ENCODE measurements around the gene TM9SF3. TPM values are rescaled to one million over a fixed set of nuclear protein-coding genes. Genes with fewer than 3 reads are reported as not detected.

The TM9SF3 gene
- total RNA-seq, 4 donors from 2014 or later = 64.4 to 129 (median 95.8) TPM

- H3K4me1 ChIP-seq = peaks cover 0 to 35% (median 4%) of the 10 kb centered on the region in 4 donors
- no peaks in the 10 kb centered on the region for H3K27me3 ChIP-seq
- no peaks in the 10 kb centered on the region for H3K36me3 ChIP-seq
- DNase-seq = no peak
- no peaks in the 10 kb centered on the region for H3K9me3 ChIP-seq
- peak overlapping the region in 2 of 4 donors; percentile 68 to 82 for H3K27ac ChIP-seq
- no peak for TF ChIP-seq POLR2A (IDR thresholded peaks at IDR 0.05)
- no peak overlapping the region for H3K4me3 ChIP-seq
Observed at GRCh38 chr10:96609510-96609909, 22.7 kb upstream of the TM9SF3 start.

- TF ChIP-seq POLR2A (IDR thresholded peaks at IDR 0.05) (no peak), CTCF (IDR thresholded peaks at IDR 0.05) (no peak)
- H3K4me3 ChIP-seq = no peak overlapping the region
- H3K27me3 ChIP-seq = no peaks in the 10 kb centered on the region
- H3K36me3 ChIP-seq = no peaks in the 10 kb centered on the region
- H3K27ac ChIP-seq = no peak overlapping the region
- no peaks in the 10 kb centered on the region for H3K9me3 ChIP-seq
- no peak for DNase-seq
- peaks cover 0 to 28% (median 4%) of the 10 kb centered on the region in 4 donors for H3K4me1 ChIP-seq
Observed at GRCh38 chr10:96608805-96609204, 22.0 kb upstream of the TM9SF3 start.

GRCh38 chr10:96608262-96608661 is 21.4 kb upstream of the TM9SF3 start:
- H3K27me3 ChIP-seq = no peaks in the 10 kb centered on the region
- TF ChIP-seq POLR2A (IDR thresholded peaks at IDR 0.05) (no peak), CTCF (IDR thresholded peaks at IDR 0.05) (no peak)
- no peak overlapping the region for H3K4me3 ChIP-seq
- no peaks in the 10 kb centered on the region for H3K9me3 ChIP-seq
- DNase-seq = no peak
- no peaks in the 10 kb centered on the region for H3K36me3 ChIP-seq
- H3K4me1 ChIP-seq = peaks cover 0 to 24% (median 4%) of the 10 kb centered on the region in 4 donors
- H3K27ac ChIP-seq = no peak overlapping the region

- Histone ChIP-seq H3K4me1 (peaks cover 0 to 17% (median 4%) of the 10 kb centered on the region in 4 donors), H3K27me3 (no peaks in the 10 kb centered on the region), H3K4me3 (no peak overlapping the region), H3K9me3 (no peaks in the 10 kb centered on the region), H3K27ac (no peak overlapping the region), H3K36me3 (no peaks in the 10 kb centered on the region)
- no peak for DNase-seq
- TF ChIP-seq POLR2A (IDR thresholded peaks at IDR 0.05) (no peak), CTCF (IDR thresholded peaks at IDR 0.05) (no peak)
Observed at GRCh38 chr10:96606946-96607345, 20.1 kb upstream of the TM9SF3 start.

GRCh38 chr10:96606216-96606615 is 19.4 kb upstream of the TM9SF3 start:
- H3K36me3 ChIP-seq = no peaks in the 10 kb centered on the region
- TF ChIP-seq POLR2A (IDR thresholded peaks at IDR 0.05) = no peak
- TF ChIP-seq CTCF (IDR thresholded peaks at IDR 0.05) = no peak
- H3K27ac ChIP-seq = no peak overlapping the region
- no peak overlapping the region for H3K4me3 ChIP-seq
- H3K4me1 ChIP-seq = peaks cover 0 to 10% (median 4%) of the 10 kb centered on the region in 4 donors
- no peak for DNase-seq
- H3K27me3 ChIP-seq = no peaks in the 10 kb centered on the region
- H3K9me3 ChIP-seq = no peaks in the 10 kb centered on the region

- no peaks in the 10 kb centered on the region for H3K36me3 ChIP-seq
- no peak overlapping the region for H3K27ac ChIP-seq
- H3K9me3 ChIP-seq = no peaks in the 10 kb centered on the region
- H3K27me3 ChIP-seq = no peaks in the 10 kb centered on the region
- TF ChIP-seq CTCF (IDR thresholded peaks at IDR 0.05) (no peak), POLR2A (IDR thresholded peaks at IDR 0.05) (no peak)
- DNase-seq = no peak
- no peak overlapping the region for H3K4me3 ChIP-seq
- peaks cover 0 to 20% (median 0%) of the 10 kb centered on the region in 4 donors for H3K4me1 ChIP-seq
Observed at GRCh38 chr10:96600337-96600736, 13.5 kb upstream of the TM9SF3 start.
